Measurements from ENCODE around the gene TASP1.
A peak's percentile ranks its signal among the peaks of the same experiment; 100 is the strongest.

The TASP1 gene

DNA sequence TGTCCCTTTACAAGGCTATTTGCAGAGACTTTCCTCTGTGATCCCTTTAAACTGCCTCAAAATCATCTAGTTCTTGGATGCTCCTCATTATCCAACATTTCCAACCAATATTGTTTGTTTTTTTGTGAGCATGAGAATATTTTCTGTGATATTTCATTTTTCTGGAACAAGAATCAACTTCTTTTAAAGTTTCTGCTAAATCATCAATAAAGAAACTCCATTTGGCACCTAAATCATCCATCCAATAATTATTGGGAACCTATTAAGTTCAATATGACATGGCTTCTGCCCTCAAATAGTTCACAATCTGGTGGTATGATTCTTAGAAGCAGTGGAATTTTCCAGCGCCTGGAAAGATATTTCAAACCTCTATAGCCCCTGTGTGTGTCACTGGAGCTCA is 210.0 kb downstream of the TASP1 start:
- DNase-seq: no peak

DNA sequence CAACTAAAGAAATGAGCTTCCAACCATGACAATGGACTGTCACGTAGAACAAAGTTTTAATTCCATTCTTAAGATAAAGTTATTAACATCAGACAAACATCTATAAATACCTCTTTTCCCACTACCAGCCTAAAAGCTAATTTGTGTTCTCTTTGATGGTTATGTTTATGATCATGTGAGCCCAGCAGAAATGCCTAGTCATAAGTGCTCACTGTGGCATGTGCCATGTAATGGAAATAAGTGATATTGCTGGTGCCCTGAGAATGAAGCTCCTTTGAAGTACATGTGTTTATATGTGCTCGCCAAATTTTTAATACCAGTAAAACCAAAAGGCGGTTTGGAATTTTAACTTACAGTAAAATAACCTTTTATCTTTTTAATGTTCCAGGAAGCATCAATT is 211.9 kb downstream of the TASP1 start:
- DNase-seq: no peak

DNA sequence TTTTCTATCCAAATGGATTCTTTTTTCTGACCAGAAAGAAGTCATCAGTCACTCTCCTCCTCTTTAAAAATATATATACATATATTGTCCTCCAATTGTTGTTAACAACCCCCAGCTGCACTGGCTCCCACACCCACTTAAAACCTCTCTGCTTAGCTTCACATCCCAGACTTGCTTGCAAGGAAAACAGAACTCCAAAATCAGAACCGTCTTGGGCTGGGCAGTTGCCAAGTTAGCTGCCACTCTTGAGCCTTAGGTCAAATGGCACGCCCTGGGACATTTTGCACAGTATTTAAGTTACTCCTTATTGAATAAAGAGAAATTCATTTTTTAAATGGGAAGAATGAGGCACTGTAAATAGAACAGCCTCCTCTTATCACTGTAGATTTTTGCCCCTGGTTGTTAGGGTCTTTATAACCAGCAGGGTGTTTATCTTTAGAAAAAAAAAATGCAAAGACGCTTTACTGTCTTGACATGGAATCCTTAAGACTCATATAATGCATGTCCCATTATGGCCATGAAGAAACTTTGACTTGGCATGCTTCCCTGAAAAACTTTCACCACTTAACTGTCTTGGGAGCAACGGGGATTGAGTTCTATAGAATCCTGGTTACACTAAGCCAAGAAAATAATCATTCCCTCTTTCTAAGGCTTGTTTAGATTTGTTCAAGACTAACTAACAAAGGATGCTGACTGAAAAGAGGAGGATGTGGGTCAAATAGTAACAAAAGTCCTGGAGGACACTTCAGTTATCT is 213.2 kb downstream of the TASP1 start:
- no peak for DNase-seq

DNA sequence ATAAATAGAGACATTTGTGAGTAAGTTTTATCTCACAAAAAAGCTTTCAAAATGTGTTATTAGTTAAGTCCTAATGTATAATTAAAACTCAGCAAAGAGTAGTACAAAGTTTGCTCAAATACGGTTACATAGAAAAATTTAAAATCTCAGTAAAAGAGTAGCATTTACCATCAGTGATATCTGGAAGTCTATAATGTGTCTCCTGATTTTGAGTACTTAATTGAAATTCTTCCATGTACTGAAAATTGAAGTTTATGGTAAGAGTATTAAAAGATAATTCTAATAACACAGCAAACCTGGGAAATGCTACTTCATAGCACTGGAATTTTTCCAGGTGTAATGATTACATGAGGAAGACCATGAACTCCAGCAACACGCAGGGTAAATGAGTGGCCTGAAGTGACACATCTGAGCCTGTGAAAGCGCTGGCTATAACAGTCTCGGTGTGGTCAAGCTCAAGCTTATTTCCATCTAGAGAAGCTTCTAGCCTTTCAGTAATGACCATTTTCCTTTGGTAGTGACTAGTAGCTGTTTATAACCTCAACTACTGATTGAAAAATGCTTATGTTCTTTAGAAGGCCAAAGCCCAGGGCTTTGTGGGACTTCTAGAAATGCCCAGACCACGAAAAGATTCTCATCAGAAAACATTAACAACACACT is 214.4 kb downstream of the TASP1 start:
- peak; percentile 38 for DNase-seq

DNA sequence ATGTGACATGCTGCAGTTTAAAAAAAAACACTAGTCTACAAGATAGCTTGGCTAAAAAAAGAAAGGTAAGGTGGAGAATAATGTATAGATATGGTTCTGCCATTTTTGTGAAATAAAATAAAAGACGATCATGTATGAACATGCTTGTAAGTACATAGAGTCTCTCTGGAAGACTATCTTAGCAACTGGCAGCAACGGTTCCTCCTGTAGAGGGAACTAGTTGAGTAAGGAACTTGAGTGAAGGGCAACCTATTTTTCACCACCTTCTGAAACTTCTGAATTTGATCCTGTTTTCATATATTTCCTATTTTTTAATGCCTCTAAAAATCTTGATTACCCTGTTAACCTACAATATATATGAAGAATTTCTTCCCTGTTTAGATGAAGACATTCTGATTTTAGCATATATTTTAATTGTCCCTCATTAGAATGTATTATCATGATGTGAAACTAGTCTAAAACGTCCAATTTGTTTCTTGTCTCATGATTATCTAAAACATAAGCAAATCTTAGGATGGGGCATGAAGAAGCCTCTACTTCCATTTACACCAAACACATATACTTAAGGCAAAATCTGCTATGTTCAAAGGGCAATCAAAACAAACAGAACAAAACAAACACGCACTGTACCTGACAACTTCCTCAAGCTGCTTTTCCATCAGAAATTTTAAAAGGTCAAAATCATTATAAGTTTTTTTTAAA is 215.1 kb downstream of the TASP1 start:
- peak; percentile 63 for DNase-seq

DNA sequence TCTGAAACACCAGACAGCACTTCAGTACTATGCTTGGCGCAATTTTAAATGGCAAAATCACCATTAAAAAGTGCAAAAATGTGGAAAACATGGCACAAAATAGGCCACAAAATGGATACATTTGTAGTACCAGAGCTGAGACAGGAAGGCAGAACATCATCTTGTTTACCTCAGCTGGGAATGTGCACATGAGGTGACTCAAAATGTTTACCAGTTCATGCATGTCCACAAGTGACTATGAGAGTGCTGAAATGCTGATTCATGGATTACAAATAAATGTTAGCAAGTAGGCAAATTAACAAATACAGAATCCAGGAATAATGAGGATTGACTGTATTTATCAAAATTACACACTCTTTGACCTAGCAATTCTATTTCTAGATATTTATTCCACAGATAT is 216.1 kb downstream of the TASP1 start:
- peak; percentile 65 for DNase-seq

DNA sequence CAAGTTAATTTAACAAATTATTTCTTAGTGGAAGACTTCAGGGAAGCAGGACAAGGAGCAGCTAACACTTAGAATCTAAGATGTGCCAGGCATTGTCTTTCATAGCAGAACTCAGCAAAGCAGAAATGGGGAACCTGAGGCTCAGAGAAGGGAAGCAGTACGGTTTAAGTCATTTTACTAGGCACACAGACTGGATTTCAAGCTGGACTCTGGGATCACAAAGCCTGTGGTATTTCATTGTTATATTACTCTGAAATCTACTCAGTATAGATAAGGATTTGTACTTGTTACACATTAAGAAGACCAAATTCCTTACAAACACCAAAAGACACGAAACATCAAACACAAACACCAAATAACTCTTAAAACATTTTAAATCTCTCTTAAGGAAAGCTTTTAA is 218.1 kb downstream of the TASP1 start:
- DNase-seq: no peak

DNA sequence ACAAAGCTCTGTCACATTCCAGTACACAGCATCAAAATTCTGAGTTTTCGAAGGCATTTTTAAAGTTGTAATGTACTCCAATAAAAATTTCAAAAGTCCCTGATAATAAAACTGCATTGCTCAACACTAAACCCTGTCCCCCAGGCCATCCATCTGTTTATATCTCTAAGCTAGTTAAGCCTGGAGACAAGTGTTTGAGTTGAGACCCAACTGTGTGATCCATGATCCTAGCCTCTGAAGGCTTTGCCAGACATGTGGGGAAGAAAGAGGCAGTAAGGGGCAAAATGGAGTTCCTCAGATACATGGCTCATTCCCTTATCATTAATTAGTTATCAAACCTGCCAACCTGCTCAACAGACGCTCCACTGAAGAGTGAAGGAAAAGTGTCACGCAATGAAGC is 219.3 kb downstream of the TASP1 start:
- no peak for DNase-seq

DNA sequence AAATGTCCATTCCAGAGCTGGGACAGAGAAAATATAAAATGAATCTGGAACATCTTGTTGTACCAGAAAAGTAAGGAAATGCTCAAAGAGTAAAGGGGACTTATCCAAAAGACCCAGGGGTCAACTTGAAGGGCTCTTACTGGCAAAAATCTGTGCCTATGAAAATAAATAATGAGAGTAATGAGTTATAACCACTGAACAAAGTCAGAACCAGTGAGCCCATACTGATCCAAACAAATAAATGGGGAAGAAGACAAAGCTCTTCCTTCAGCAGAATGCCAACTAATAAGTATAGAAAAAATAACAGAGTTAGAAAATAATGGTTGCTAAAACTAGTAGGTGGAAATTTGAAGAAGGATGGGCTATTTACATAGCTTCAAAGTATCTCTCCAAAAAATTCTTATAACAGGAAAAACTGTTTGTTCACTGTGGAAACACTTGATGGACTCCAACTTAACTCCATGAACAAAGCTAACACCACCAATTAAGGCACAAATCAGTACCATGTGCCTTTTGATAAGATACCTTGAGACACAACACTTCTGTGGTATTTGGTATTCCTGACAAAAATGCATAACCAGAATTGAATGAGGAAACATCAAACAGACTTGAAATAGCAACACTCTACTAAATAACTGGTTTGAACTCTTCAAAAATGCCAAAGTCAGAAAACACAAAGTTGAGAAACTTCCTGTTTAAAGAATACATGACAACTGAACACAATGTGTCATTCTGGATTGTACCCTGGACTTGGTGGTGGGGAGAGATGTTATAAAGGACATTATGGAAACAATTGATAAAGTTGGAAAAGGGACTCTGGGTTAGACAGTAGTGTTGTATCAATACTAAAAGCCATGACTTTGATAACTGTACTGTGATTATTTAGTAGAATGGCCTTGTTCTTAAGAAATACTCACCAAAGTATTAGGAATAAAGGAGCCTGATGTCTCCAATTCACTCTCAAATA is 220.2 kb downstream of the TASP1 start:
- no peak for DNase-seq

DNA sequence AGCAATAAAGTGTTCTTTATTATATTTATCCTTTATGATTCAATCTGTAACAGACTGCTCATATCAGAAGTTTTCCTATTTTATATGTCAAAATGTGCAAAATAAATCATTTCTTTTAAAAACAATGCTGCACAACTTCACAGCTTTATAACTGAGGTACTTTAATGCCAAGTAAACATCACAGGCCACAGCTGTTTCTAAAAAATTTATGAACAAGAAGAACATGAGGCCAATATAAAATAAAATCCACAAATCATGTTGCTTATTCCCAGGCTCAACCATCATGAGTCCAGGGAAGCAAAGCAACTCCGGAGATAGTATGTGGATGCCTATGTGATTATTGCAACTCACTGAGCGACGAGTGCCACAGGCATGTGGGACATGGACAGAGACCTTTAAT is 222.2 kb downstream of the TASP1 start:
- no peak for DNase-seq

DNA sequence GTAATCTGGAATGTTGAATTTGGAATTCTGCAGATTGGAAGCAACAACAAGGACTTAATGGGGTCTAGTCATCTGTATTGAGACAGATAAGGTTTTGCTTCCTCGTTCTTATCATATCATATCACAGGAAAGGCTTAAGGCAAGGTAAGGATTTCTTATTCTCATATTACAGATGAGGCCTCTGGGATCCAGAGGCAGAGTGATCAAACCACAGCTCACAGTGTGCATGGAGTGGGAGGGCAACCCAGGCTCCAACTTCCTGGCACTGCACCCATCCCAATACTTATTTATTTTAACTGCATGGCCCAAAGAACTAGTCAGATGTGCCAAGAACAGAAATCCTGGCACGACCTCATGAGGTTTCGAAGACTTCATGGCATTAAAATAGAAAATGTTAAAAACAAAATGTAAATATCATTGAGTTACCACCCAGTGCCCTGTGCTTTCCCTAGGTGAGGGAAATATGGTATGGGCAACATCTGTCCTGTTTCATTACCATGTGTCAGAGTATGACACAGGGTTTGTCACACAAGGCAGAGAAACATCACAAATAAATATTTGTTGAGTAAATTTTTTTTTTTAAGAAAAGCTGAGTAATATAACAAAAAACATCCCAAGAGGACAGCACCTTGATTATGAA is 225.8 kb downstream of the TASP1 start:
- DNase-seq: no peak

DNA sequence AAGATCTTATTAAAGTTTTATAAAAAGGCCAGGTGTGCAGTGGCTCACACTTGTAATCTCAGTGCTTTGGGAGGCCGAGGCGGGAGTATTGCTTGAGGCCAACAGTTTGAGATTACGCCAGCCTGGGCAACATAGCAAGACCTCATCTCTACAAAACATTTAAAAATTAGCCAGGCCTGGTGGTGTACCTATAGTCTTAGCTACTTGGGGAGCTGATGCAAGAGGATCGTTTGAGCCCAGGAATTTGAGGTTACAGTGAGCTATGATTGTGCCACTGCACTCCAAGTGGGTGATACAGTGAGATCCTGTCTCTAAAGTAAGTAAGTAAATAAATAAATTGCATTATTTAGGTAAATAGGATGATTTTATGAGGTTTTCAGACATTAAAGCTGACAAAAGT is 234.4 kb downstream of the TASP1 start:
- DNase-seq: no peak

DNA sequence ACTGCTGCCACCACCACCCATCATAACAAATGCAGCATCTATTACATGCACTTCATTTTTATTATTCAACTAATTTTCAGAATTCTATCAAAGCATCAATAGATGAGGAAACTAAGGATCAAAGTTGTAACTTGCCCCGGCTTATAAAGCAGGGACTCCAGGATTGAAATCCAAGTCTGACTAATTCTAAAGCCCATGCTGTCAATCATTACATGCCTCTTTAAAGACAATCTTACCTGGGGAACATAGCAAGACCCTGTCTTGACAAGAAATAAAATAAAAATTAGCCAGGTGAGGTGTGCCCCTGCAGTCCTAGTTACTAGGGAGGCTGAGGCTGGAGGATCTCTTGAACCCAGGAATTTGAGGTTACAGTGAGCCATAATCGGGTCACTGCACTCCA is 235.3 kb downstream of the TASP1 start:
- DNase-seq: no peak

DNA sequence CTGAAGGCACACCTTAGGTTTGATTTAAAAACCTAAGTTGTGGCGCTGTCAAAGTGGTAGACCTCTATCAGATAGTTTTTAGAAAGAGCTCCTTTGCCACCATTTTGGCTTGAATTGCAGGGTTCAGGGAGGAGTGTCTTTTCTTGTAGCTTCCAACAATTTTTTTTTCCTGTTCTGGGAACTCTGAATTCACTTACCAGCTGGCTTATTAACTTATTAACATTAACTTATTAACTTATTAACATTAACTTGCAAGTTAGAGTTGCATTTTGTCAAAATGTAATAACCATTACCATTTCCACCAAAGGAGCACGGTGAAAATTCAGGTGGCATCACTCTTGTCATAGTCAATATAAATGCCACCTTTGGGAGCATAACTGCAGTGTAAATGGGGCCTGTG is 235.7 kb downstream of the TASP1 start:
- no peak for DNase-seq

DNA sequence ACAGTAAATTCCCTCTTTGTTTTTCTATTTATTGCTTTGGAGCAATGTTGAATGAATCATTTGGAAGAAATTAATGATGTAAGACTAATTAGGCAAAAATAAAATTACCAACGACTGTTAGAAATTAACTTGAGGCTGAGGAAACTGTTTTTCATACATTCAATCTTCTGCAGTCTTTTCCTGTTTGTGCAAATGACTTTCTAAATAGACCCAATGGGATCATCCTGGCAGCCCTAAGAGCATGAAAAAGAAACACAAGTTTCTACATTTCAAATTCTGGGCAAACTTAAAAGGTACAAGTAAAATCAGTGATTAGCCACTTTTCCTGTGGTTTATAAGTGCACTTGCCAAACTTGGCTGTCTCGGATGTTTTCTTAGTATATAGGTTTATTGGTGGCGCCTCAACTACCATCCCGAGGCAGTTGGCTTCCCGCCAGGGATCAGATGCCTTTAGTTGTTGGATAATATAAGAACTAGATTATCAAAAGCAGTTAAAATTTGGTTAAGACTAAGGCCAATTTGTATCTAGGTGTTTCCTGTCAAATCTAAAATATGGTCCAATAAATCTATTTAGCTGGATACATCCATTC is 236.5 kb downstream of the TASP1 start:
- no peak for DNase-seq

DNA sequence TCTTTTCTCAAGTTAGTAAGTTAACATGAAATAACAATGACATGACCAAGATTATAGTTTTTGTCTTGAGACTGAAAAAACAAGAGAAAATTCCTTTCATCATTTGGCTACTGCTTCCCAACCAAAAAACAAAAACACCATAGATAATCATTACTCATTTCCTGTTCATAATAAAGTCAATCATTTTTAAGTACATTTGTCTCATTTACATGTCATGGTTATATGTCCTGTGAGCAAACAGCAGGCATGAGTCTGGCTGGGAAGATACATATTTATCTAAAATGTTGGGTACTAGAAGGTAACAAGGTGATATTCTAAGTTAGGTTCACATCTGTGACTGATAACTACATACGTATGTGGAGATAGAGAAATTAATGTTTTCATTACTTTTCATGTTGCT is 237.1 kb downstream of the TASP1 start:
- peak; percentile 45 for DNase-seq

DNA sequence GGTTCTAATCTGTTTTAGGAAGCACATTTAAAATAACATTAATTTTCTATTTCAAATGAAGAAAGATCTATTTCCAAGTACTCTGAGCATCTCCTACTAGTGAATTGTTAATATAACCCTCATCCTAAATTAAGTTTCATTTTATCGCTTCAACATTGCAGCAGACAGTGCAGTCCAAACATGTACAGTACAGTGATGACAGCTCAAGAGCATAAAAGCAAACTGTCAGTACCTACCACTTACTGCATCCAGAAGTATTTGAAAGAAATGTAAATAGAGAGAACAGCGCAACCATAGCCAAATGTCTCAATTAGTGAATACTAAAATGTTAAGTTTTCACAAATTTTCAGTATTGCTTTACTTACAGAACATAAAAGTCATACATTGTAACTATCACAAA is 238.3 kb downstream of the TASP1 start:
- DNase-seq: no peak

DNA sequence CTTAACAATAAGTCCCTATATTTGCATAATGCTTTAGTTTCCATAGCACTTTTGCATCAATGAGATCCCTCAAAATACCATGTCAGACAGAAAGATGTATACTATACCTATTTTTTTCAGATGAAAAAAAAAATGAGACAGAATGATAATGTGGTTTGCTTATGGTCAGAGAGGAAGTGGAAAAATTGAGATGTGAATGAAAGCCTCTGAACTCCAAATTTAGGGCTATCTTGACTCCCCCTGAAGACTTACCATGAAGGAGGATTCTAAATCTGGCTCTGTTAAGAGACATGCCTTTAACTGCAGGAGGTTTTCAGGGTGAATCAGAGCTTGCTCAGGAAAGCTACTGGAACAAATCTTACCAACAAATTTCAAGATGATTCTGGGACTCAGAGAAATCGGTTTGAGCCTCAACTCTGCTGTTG is 241.4 kb downstream of the TASP1 start:
- DNase-seq: no peak

DNA sequence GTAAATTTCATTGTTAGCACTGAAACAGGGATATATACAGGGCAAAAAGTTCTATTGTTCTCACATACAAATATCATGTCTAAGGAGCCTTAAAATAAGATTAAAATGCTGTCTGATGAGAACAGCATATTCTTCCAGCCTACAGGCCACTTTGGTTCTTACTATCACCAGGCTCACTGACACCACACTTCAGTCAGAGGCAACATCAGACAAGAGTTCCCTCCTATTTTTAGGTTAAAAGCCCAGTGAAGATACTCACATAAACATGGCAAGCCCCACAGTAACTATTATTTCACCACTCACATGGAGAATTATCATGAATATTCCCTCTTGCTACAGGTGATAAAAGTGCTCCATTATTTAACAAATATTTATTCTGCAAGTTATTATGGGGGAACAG is 241.9 kb downstream of the TASP1 start:
- DNase-seq: no peak

DNA sequence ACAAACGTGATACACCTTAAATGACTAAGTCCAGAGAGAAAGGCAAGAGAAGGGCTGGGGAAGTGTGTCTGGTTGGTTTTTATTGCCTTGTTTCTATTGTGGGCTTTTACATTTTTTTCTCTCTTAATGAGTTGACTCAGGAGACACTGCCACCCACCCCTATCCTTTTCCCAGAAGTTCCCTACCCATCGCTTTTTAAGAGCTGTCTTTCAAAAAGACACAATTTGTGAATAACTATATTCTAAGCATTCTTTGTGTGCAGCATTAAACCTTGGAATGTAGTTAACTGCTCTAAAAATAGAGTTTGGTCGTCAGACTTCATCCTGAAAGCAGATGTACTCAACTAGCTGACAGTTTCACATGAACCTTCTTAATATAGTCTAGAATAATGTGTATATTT is 242.7 kb downstream of the TASP1 start:
- no peak for DNase-seq

DNA sequence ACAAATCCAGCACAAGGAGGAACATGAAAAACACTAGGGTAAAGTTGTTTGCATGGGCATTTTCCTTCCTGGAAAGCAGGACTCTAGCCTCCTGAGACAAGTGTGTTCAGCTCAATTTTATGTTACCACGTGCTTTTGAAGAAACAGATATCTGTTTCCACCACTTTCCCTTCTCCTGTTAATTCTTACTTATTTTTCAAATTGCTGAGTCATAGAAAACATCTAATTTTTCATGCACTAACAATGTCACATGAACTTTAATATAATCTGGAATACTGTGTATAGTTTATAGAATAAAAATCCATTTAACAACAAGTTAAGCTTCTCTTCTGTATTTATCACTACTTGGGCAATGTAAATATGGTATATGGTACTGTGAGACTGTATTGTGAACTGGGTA is 243.5 kb downstream of the TASP1 start:
- DNase-seq: no peak

DNA sequence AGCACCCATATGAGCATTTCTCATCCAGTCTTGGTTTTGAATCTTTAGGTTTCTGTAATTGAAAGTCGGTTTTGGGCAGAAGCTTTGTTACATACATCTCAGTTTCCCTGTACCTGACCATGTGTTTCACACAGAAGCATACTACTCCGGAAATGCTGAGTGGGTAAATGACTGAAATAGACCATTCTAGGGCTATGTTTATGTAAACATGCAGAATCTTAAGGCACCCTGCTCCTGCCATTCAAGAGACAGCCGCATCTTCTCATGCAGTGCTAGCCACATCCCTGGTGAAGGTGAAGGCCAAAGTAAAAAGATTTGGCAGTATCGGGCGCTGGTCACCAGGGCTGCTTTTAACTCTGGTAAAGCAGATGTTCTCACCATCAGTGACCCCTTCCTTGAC is 246.3 kb downstream of the TASP1 start:
- DNase-seq: no peak
